GM12878 (cell line): Measurements from ENCODE around the gene MAML2. TPM values are rescaled to one million over a fixed set of nuclear protein-coding genes. Genes with fewer than 3 reads are reported as not detected.
A peak's percentile ranks its signal among the peaks of the same experiment; 100 is the strongest.

Source experiments
- ATAC-seq: fragments of 200-7000 bp; cut with Tn5 transposase; 3 replicates; pipeline ENCODE4 v1.9.1; 2020; ENCODE audit warnings: mild to moderate bottlenecking, moderate library complexity
- BruUV-seq: library from RNA; stranded (reverse); fragments of 400-500 nt; replicated peaks from 2 replicates; lab custom pipeline; 2021; lab: Mats Ljungman, UMichigan
- CTCF ChIA-PET: fragments of 300-600 bp; sonication (Branson Sonifier 250); formaldehyde crosslinking; extraction: SDS; loops from one replicate; lab custom pipeline; 2021; ENCODE audit warnings: inconsistent platforms; lab: Yijun Ruan, JAX
- POLR2A ChIA-PET: fragments of 350-600 bp; formaldehyde crosslinking; extraction: SDS; loops from one replicate; lab custom pipeline; 2021; ENCODE audit warnings: inconsistent platforms; lab: Charles Lee
- RAD21 ChIA-PET: fragments of 300-600 bp; sonication (Branson Sonifier 250); formaldehyde crosslinking; loops from one replicate; lab custom pipeline; 2023; ENCODE audit warnings: antibody characterized with exemption; ENCODE audit not compliant: unreplicated experiment; lab: Charles Lee
- SMC1A ChIA-PET: fragments of 300-600 bp; sonication (Branson Sonifier 250); formaldehyde crosslinking; loops from one replicate; lab custom pipeline; 2023; ENCODE audit not compliant: unreplicated experiment, uncharacterized antibody; lab: Charles Lee
- DNase-seq: peaks from one replicate; pipeline ENCODE4 v3.0.0-alpha.2; 2011; ENCODE audit warnings: low read depth, low spot score
- FAIRE-seq: peaks from 3 replicates; lab custom pipeline; 2011; peaks lifted over from hg19 to GRCh38; lab: Jason Lieb, UNC
- H2AFZ ChIP-seq: 2 replicates; pipeline ENCODE4 v1.6.0; 2011; ENCODE audit warnings: low read depth, low read length, control low read depth; ENCODE audit not compliant: control insufficient read depth
- H3K27ac ChIP-seq: 2 replicates; pipeline ENCODE4 v1.5.1; 2011; ENCODE audit warnings: control low read depth; ENCODE audit not compliant: control insufficient read depth, insufficient read depth
- H3K27me3 ChIP-seq, 2 experiments: replicated peaks in 1 of 2; 2 replicates each; pipeline versions ENCODE4 v1.6.0 to v1.6.1; 2011; ENCODE audit warnings: low read length in 1 of 2; ENCODE audit not compliant: control insufficient read depth in 2 of 2, insufficient read depth in 2 of 2
- H3K36me3 ChIP-seq, 2 experiments: 2 replicates each; pipeline ENCODE4 v1.5.1; 2011; ENCODE audit warnings: low read length in 1 of 2; ENCODE audit not compliant: control insufficient read depth in 2 of 2, insufficient read depth in 2 of 2
- H3K4me1 ChIP-seq: 2 replicates; pipeline ENCODE4 v1.6.1; 2011; ENCODE audit warnings: mild to moderate bottlenecking, low read length, moderate library complexity, mixed read lengths; ENCODE audit not compliant: control insufficient read depth, insufficient read depth
- H3K4me2 ChIP-seq: 2 replicates; pipeline ENCODE4 v1.6.0; 2011; ENCODE audit warnings: control low read depth; ENCODE audit not compliant: control insufficient read depth, insufficient read depth
- H3K4me3 ChIP-seq: fragments of 200-600 bp; sonication (generic); 2 replicates; pipeline ENCODE4 v1.5.1; 2016
- H3K79me2 ChIP-seq: 2 replicates; pipeline ENCODE4 v1.6.0; 2011; ENCODE audit warnings: low read length; ENCODE audit not compliant: control insufficient read depth, insufficient read depth
- H3K9ac ChIP-seq: 2 replicates; pipeline ENCODE4 v1.8.0; 2011; ENCODE audit warnings: low read length, control low read depth, mixed read lengths; ENCODE audit not compliant: control insufficient read depth, insufficient read depth
- H3K9me3 ChIP-seq: replicated peaks from 3 replicates; pipeline ENCODE4 v1.5.1; 2011; ENCODE audit warnings: mild to moderate bottlenecking, low read length; ENCODE audit not compliant: control insufficient read depth, insufficient read depth
- H4K20me1 ChIP-seq: 2 replicates; pipeline ENCODE4 v1.6.0; 2011; ENCODE audit not compliant: control insufficient read depth, insufficient read depth
- BMI1 ChIP-seq: fragments of 450-650 bp; IDR thresholded peaks from 2 replicates; pipeline ENCODE4 v1.6.1; 2016; ENCODE audit warnings: mild to moderate bottlenecking, moderate library complexity, borderline replicate concordance
- CREB1 ChIP-seq: IDR thresholded peaks from 2 replicates; pipeline ENCODE4 v1.6.1; 2012; ENCODE audit warnings: low read depth, mild to moderate bottlenecking, inconsistent platforms
- GABPA ChIP-seq: IDR thresholded peaks from 2 replicates; pipeline ENCODE4 v1.6.1; 2014; ENCODE audit warnings: antibody characterized with exemption, low read depth, mild to moderate bottlenecking, inconsistent platforms
- MTA2 ChIP-seq: fragments of 450-650 bp; IDR thresholded peaks from 2 replicates; pipeline ENCODE4 v1.6.1; 2016; ENCODE audit warnings: low read depth, mild to moderate bottlenecking, moderate library complexity
- POU2F2 ChIP-seq: IDR thresholded peaks from 3 replicates; pipeline ENCODE4 v1.6.1; 2011; ENCODE audit warnings: low read depth, mild to moderate bottlenecking, low read length, borderline replicate concordance
- RAD21 ChIP-seq: IDR thresholded peaks from 2 replicates; pipeline ENCODE4 v1.6.1; 2011; ENCODE audit warnings: mild to moderate bottlenecking, low read depth, low read length, moderate library complexity; ENCODE audit not compliant: insufficient read depth
- STAT1 ChIP-seq: fragments of 450-650 bp; conservative IDR thresholded peaks from 2 replicates; pipeline ENCODE4 v1.6.1; 2014; ENCODE audit warnings: antibody characterized with exemption, mild to moderate bottlenecking
- ZBED1 ChIP-seq: IDR thresholded peaks from 2 replicates; pipeline ENCODE4 v1.6.1; 2016; ENCODE audit warnings: borderline replicate concordance
- ZNF622 ChIP-seq: fragments of 450-650 bp; IDR thresholded peaks from 2 replicates; pipeline ENCODE4 v1.6.1; 2017; ENCODE audit warnings: mild to moderate bottlenecking, inconsistent platforms
- WGBS: methylation state at CpG from one replicate; pipeline ENCODE4 v1.1.6; 2016; ENCODE audit warnings: low lambda C conversion rate; ENCODE audit not compliant: insufficient replicate concordance, insufficient coverage; ENCODE audit errors: missing lambda C conversion rate; 5-methylcytosine and 5-hydroxymethylcytosine counted together
- in situ Hi-C: fragments of 300-500 bp; cut with MboI; formaldehyde crosslinking; loops from 9 replicates; pipeline ENCODE4 v1.14.3; 2018; ENCODE audit warnings: mixed read lengths
- intact Hi-C: fragments of 100-400 bp; cut with micrococcal nuclease; formaldehyde crosslinking; loops from one replicate; pipeline ENCODE4 v1.14.2; 2022; ENCODE audit not compliant: unreplicated experiment
- polyA plus RNA-seq, 11 experiments: library from polyadenylated mRNA; depleted of rRNA in 4 of 11; unstranded in 6 of 11; stranded (reverse) in 5 of 11; fragments of >200 nt; fragmentation: Nextera tagmentation in 4 of 11; fragmentation: Illumina TruSeq in 1 of 11; extraction: Ambion mirVana in 4 of 11; extraction: Trizol in 1 of 11; gene quantifications; 1 replicate in 1 of 11; 2 replicates in 10 of 11; pipeline versions ENCODE4 v1.2.1 to v1.2.3, GENCODE V29; 2011 to 2016; ENCODE audit warnings: inconsistent platforms in 2 of 11, missing spikeins in 2 of 11, low read depth in 1 of 11
- total RNA-seq, 4 experiments: library from RNA; depleted of rRNA in 3 of 4; stranded (reverse); fragments of >200 nt in 3 of 4; fragmentation: Illumina TruSeq in 1 of 4; extraction: Trizol in 1 of 4; gene quantifications; 2 replicates each; pipeline versions ENCODE4 v1.2.1 to v1.2.3, GENCODE V29; 2013 to 2021
- TF ChIP-seq, protein P1 (sequence below): IDR thresholded peaks from 2 replicates; pipeline ENCODE4 v1.6.1; 2012; ENCODE audit warnings: low read depth, low read length, improper control_type of control experiment
- TF ChIP-seq, protein P2 (sequence below): fragments of 450-650 bp; IDR thresholded peaks from 2 replicates; pipeline ENCODE4 v1.6.1; 2016; ENCODE audit warnings: mild to moderate bottlenecking
- TF ChIP-seq, protein P3 (sequence below): fragments of 150-350 bp; IDR thresholded peaks from 2 replicates; pipeline ENCODE4 v1.6.1; 2016; ENCODE audit warnings: low read depth, low read length

The MAML2 gene
- total and polyA plus RNA-seq, 10 of the 15 experiments (the other 5 are each of a cell fraction or from before 2014, with no cell fraction given): 2.5 to 15.1 (median 12.0) TPM

DNA sequence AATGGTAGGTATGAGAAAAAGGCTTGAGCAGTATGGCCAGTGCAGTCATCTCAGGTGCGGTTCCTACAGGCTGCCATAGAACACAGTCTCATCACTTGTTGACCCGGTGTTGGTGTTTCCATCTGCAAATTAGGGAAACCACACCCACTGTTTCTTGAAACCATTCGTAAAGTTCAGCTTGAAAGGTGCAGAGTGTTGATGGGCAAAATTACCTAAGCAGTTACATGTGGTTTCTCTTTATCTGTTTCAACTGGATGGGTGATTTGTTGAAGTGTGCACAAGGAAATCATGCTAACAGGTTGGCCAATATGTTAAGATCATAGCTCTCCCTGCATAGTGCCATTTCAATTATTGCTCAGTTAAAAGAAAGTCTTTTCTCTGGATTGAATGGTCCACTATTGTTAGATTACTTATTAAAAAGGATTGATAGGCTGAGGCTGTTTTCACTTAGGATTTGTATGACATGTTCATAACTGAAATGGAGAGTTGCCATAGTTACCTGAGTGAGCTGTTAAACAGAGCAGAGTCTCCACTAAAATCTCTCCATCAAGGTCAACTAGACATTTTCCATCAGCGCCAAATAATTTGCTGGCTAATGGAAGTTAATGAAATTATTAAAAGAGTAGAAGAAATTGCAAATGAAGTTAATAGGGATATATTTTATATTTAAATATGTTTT, 215.9 kb downstream of the MAML2 start:
- in situ Hi-C loops (no loop called here), intact Hi-C loops (no loop called here)
- ChIA-PET RAD21 (interaction anchor here (0.9 kb wide), 1 partner anchor 216 kb away, joined by 4 read pairs; the partner anchor contains the start of gene MAML2), POLR2A (interaction anchor here (0.6 kb wide), 2 partner anchors 59 to 95 kb away, joined by 3 to 6 read pairs; no protein-coding TSS in a partner anchor), SMC1A (interaction anchor here (0.6 to 5.2 kb wide), 7 partner anchors 9 to 267 kb away, joined by 3 to 33 read pairs (median 4); partner anchors contain the start of gene MAML2), CTCF (interaction anchor here (0.8 to 1.3 kb wide), 4 partner anchors 8 to 209 kb away, joined by 3 to 4 read pairs (median 4); no protein-coding TSS in a partner anchor)
- H3K9ac ChIP-seq: no peak overlapping the region
- no peak overlapping the region for H3K4me3 ChIP-seq
- no peak overlapping the region for H3K27ac ChIP-seq
- H3K4me2 ChIP-seq: no peak overlapping the region
- H4K20me1 ChIP-seq: no peaks in the 10 kb centered on the region
- no peaks in the 10 kb centered on the region for H3K36me3 ChIP-seq
- H3K27me3 ChIP-seq: no peaks in the 10 kb centered on the region
- WGBS: 42% methylated on average over 4 of the region's 4 CpGs
- H3K4me1 ChIP-seq: peaks cover 13% of the 10 kb centered on the region; the same call in 1 of the 2 replicates
- BruUV-seq: no TSS peak
- ATAC-seq: peak; percentile 50
- no peak for FAIRE-seq
- TF ChIP-seq ZBED1: no peak
- no peak for TF ChIP-seq MTA2
- no peak for TF ChIP-seq RAD21
- 0 out of 2 replicates have a peak, but pooled peaks have one; percentile 16 for TF ChIP-seq BMI1
- no peak for DNase-seq
- no peak overlapping the region for H2AFZ ChIP-seq
- no peaks in the 10 kb centered on the region for H3K9me3 ChIP-seq
- H3K79me2 ChIP-seq: no peaks in the 10 kb centered on the region; the same call in 1 of the 2 replicates

DNA sequence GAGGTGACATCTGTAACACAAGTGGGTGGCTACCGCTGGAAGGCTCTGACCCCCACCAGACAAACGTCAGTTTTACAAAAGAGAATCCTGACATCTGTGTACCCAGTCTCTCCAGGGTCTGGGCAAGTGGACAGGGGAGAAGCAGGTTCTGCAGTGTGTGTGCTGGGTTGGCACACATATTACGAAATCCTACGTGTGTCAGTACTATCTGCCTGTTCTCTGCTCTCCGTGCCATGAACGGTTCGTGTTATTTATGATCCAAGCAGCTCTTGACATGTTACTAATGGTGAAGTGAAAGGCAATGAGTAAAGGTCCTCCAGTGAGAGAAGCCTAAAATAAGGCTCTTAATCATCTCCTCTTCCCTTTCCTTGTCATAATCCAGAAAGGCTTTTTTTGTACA, 217.6 kb downstream of the MAML2 start:
- ATAC-seq (no peak), DNase-seq (no peak), FAIRE-seq (no peak)
- no peak overlapping the region for H3K9ac ChIP-seq
- peaks cover 12% of the 10 kb centered on the region; the same call in 1 of the 2 replicates for H3K4me1 ChIP-seq
- WGBS: 98% methylated on average over 7 of the region's 7 CpGs
- no peaks in the 10 kb centered on the region for H4K20me1 ChIP-seq
- SMC1A ChIA-PET: no interaction called here
- no peaks in the 10 kb centered on the region for H3K36me3 ChIP-seq
- no peak overlapping the region for H2AFZ ChIP-seq
- RAD21 ChIA-PET: no interaction called here
- H3K27me3 ChIP-seq: no peaks in the 10 kb centered on the region
- H3K27ac ChIP-seq: no peak overlapping the region
- in situ Hi-C loops: no loop called here
- POLR2A ChIA-PET: no interaction called here
- intact Hi-C loops: no loop called here
- no TSS peak for BruUV-seq
- H3K4me2 ChIP-seq: no peak overlapping the region
- CTCF ChIA-PET: no interaction called here
- no peak overlapping the region for H3K4me3 ChIP-seq
- H3K79me2 ChIP-seq: no peaks in the 10 kb centered on the region
- no peaks in the 10 kb centered on the region for H3K9me3 ChIP-seq
- TF ChIP-seq, protein P1, sequence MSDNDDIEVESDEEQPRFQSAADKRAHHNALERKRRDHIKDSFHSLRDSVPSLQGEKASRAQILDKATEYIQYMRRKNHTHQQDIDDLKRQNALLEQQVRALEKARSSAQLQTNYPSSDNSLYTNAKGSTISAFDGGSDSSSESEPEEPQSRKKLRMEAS: no peak
- TF ChIP-seq, protein P2, sequence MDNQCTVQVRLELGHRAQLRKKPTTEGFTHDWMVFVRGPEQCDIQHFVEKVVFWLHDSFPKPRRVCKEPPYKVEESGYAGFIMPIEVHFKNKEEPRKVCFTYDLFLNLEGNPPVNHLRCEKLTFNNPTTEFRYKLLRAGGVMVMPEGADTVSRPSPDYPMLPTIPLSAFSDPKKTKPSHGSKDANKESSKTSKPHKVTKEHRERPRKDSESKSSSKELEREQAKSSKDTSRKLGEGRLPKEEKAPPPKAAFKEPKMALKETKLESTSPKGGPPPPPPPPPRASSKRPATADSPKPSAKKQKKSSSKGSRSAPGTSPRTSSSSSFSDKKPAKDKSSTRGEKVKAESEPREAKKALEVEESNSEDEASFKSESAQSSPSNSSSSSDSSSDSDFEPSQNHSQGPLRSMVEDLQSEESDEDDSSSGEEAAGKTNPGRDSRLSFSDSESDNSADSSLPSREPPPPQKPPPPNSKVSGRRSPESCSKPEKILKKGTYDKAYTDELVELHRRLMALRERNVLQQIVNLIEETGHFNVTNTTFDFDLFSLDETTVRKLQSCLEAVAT: no peak
- TF ChIP-seq CREB1 (no peak), ZNF622 (no peak), POU2F2 (no peak), GABPA (no peak), STAT1 (no peak)
- TF ChIP-seq, protein P3, sequence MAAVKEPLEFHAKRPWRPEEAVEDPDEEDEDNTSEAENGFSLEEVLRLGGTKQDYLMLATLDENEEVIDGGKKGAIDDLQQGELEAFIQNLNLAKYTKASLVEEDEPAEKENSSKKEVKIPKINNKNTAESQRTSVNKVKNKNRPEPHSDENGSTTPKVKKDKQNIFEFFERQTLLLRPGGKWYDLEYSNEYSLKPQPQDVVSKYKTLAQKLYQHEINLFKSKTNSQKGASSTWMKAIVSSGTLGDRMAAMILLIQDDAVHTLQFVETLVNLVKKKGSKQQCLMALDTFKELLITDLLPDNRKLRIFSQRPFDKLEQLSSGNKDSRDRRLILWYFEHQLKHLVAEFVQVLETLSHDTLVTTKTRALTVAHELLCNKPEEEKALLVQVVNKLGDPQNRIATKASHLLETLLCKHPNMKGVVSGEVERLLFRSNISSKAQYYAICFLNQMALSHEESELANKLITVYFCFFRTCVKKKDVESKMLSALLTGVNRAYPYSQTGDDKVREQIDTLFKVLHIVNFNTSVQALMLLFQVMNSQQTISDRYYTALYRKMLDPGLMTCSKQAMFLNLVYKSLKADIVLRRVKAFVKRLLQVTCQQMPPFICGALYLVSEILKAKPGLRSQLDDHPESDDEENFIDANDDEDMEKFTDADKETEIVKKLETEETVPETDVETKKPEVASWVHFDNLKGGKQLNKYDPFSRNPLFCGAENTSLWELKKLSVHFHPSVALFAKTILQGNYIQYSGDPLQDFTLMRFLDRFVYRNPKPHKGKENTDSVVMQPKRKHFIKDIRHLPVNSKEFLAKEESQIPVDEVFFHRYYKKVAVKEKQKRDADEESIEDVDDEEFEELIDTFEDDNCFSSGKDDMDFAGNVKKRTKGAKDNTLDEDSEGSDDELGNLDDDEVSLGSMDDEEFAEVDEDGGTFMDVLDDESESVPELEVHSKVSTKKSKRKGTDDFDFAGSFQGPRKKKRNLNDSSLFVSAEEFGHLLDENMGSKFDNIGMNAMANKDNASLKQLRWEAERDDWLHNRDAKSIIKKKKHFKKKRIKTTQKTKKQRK: no peak
